HG02623 (cell line): Measurements from ENCODE around the gene MANEAL.

Experiments used
- ATAC-seq: cut with Tn5 transposase; IDR thresholded peaks from one replicate; pipeline ENCODE4 v1.9.1; 2021; ENCODE audit warnings: moderate library complexity; ENCODE audit not compliant: unreplicated experiment

The MANEAL gene

GRCh38 chr1:37824001-37824400, 30.4 kb downstream of the MANEAL start:
- ATAC-seq = no peak

- ATAC-seq = no peak
These were observed 31.9 kb downstream of the MANEAL start for GRCh38 chr1:37825506-37825905.

- no peak for ATAC-seq
These were observed 34.9 kb downstream of the MANEAL start for GRCh38 chr1:37828410-37829074.

- no peak for ATAC-seq
These were observed 37.5 kb downstream of the MANEAL start for GRCh38 chr1:37831109-37831508.

GRCh38 chr1:37831809-37832208, 38.2 kb downstream of the MANEAL start:
- no peak for ATAC-seq

- no peak for ATAC-seq
These were observed 43.1 kb downstream of the MANEAL start for GRCh38 chr1:37836788-37837187.

- ATAC-seq = no peak
These were observed 46.0 kb downstream of the MANEAL start for GRCh38 chr1:37839676-37840075.

- ATAC-seq = no peak
These were observed 47.1 kb downstream of the MANEAL start for GRCh38 chr1:37840711-37841110.

- ATAC-seq = no peak
These were observed 48.0 kb downstream of the MANEAL start for GRCh38 chr1:37841652-37842051.

- ATAC-seq = no peak
These were observed 50.9 kb downstream of the MANEAL start for GRCh38 chr1:37844536-37844935.

- no peak for ATAC-seq
These were observed 51.5 kb downstream of the MANEAL start for GRCh38 chr1:37845049-37845646.

- ATAC-seq = no peak
These were observed 52.1 kb downstream of the MANEAL start for GRCh38 chr1:37845786-37846185.

- ATAC-seq = no peak
These were observed 53.1 kb downstream of the MANEAL start for GRCh38 chr1:37846647-37847339.

GRCh38 chr1:37849480-37849879, 55.8 kb downstream of the MANEAL start:
- no peak for ATAC-seq

- ATAC-seq = no peak
These were observed 56.8 kb downstream of the MANEAL start for GRCh38 chr1:37850352-37850955.
